HG03520 (cell line): ENCODE data around the gene SHC3.

Experiments
- ATAC-seq: cut with Tn5 transposase; IDR thresholded peaks from one replicate; pipeline ENCODE4 v1.9.1; 2021; ENCODE audit warnings: mild to moderate bottlenecking, moderate library complexity; ENCODE audit not compliant: unreplicated experiment

Gene SHC3

DNA sequence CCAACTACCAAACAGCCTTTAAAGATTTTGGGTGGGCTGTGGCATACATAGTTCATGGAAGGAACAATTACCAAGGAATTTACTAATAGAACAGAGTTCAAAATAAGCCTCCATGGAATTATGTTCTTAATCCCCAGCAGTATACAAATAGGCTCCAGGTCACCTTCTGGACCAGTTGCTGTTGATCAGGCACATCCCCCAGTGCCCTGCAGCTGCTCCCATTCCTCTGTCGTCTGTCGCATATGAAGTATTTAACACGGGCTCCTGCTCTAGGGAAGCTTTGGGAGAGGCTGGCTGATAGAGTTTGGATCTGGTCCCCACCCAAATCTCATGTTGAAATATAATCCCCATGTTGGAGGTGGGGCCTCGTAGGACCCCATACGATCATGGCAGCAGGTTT is 17.8 kb downstream of the SHC3 start:
- ATAC-seq: no peak

DNA sequence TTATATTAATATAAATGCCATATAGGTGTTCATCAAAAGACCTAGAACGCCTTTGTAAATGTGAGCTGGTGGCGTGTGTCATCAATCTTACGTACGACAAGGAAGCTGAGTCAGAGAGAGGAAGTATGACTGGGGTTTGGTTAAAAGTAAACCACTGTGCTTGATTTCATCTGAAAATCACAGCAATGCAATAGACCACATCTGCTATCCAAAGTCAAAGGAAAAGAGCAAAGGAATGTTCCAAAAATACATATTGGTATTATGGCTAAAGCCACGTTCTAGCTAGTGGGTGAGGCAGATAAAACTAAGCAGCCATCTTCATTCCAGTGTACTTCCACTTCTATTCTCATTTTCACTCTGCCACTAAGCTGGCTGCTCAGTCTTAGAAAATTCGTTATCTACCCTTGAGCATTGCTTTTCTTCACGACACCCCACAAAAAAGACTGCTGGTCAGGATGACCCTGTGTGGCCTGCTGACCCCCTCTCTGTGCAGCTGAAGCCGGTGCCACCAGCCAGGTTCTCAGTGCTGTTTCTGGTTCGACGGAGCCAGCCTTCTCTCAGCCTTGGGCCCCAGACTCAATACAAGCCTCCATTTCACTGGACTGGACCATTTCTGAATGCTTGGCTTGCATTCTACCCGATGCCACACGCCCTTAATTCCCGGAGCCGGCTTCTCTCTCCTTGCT is 23.8 kb downstream of the SHC3 start:
- ATAC-seq: no peak

DNA sequence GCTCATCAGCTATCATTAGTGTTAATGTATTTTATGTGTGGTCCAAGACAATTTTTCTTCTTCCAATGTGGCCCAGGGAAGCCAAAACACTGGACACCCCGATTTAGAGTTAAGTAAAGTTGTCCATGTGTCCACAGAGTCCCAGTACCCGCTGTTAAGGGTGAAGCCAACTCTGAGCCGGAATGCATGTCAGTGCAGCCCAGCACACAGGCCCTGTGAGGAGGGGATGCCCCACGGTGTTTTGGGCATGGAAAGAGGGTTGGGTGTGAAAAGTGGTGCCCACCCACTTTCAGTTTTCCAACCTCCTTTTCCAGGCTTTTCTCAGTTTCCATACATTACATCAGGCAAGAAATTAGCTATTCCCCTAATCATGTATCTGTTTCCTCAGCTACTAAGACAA is 24.4 kb downstream of the SHC3 start:
- no peak for ATAC-seq

GRCh38 chr9:89153232-89154017 is 25.2 kb downstream of the SHC3 start:
- ATAC-seq: no peak

DNA sequence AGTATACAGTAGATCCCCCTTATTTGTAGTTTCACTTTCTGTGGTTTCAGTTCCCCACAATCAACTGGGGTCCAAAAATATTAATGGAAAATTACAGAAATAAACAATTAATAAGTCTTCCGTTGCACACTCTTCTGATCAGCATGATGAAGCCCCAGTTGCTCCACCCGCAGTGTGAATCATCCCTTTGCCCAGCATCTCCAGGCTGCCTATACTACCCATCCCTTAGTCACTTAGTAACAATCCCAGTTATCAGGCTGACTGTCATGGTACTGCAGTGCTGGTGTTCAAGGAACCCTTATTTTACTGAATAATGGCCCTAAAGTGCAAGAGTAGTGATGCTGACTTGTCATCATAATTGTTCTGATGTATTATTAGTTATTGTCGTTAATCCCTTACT is 28.9 kb downstream of the SHC3 start:
- no peak for ATAC-seq

DNA sequence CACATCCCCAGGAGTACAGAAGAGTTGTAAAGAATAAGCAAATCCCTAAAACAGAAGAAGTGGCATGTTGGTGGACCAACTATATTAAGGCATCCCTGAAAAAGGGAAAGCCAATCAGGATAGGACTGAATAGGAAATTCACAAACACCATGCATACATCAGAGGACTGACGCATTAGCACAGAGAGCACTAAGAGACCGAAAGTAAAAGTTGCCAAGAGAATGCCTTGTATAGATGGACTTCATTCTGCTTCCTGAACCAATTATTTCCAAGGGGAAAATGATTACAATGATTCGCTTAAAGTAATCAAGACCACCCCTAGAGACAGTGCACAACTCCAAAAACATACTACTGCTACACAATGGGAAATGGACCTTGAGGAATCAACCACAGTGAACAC is 33.5 kb downstream of the SHC3 start:
- ATAC-seq: no peak

- ATAC-seq: no peak
Observed at GRCh38 chr9:89144238-89144637, 34.4 kb downstream of the SHC3 start.

DNA sequence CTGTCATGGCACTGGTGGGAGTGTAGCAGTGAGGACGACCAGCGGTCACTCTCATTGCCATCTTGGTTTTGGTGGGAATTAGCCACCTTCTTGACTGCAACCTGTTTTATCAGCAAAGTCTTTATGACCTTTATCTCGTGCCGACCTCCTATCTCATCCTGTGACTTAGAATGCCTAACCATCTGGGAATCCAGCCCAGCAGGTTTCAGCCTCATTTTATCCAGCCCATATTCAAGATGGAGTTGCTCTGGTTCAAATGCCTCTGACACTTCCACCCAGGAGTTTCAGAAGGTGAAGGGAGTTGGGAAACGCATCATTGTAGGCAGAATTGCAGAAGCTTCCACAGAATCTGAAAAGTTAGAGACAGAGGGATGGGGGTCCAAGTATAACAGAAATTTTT is 35.4 kb downstream of the SHC3 start:
- ATAC-seq: no peak

GRCh38 chr9:89139455-89139854 is 39.2 kb downstream of the SHC3 start:
- ATAC-seq: no peak

- ATAC-seq: no peak
Observed at GRCh38 chr9:89138463-89139390, 39.9 kb downstream of the SHC3 start.

- ATAC-seq: no peak
Observed at GRCh38 chr9:89137542-89138462, 40.8 kb downstream of the SHC3 start.

DNA sequence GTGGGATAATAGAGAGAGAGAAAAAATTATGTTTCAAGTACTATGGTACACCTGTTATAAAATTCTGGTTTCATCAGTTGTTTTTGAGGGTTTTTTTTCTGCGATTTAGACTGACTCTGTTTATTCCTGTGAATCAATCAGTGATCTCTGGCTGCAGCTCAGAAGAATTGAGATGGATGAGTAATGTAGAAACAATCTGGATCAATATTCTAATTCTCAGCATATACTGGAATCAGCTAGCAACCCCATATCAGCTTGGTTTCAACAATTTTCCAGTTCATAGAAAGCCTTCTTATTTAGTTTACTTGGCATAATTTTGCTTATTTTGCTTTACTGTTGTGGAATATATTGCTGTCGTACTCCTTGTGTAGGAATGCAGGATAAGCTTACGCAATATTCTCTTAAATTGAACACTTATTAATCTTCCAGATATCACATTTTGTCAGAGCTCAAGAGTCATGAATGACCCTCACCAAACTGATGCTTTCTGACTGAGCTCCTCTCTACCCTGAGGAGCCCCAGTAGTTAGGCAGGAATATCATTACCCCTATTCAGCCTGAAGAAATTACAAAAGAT is 42.9 kb downstream of the SHC3 start:
- ATAC-seq: no peak

- ATAC-seq: no peak
Observed at GRCh38 chr9:89134709-89135108, 43.9 kb downstream of the SHC3 start.

- ATAC-seq: no peak
Observed at GRCh38 chr9:89122949-89123348, 55.7 kb downstream of the SHC3 start.

DNA sequence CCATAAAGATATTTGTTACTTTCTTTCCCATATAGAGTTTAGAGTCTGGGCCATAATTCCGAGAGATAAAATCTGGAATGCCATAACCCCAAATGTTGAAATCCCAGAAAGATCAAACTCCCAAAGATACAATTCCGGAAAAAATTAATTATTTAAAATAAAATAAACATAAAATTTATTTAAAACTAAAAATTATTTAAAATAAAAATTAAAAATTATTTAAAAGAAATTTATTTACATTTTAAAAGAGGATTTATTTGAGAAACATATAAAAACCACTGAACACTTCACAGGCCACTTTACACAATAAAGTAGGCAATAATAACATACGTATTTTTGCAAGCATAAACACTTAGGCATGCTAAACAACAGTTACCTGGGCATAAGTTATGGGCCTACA is 57.9 kb downstream of the SHC3 start:
- ATAC-seq: no peak

GRCh38 chr9:89116805-89117192 is 61.8 kb downstream of the SHC3 start:
- ATAC-seq: no peak

DNA sequence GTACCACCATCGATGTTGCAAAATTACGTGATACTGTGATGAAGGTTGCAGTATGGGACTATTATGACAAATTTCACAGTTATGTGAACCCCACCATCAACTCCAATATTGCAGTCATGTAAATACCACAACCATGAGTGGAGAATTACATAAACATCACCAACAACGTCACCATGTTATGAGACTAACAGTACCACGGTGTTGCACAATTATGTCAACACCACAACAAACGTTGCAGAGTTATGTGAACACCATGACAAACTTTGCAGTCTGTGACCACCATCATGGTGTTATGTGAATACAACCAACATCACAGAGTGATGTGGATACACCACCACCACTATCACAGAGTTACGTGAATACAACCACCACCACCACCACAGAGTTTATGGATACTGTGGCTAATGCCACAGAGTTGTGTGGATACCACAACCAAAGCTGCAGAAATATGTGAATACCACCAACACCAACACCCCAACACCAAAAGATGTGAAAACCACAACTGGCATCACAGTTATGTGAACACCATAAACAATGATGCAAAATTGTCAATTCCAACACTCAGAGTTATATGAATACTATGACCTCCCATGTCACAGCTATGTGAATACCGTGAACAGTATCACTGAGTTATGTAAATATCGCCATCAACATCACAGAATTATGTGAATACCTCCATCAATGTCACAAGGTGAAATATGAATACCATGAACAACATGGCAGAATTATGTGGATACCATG is 62.4 kb downstream of the SHC3 start:
- ATAC-seq: no peak

DNA sequence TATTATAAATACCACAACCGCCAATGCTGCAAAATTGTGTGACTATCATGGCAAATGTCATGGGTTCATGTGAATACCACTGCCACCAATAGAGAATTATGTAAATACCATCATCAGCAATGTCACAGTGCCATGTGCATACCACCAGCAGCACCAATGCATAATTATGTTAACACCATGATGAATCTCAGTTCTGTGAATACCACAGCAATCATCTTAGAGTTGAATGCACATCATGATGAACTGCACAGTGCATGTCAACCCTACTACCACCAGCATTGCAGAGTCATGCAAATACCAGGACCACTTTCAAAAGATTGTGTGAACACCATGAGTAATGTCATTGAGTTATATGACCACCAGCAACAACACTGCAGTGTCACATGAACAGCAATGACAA is 63.2 kb downstream of the SHC3 start:
- ATAC-seq: no peak

- no peak for ATAC-seq
Observed at GRCh38 chr9:89114741-89115140, 63.9 kb downstream of the SHC3 start.
